Hepatocyte (in vitro differentiated cells): ENCODE results near the gene OR56B1. TPM values are rescaled to one million over a fixed set of nuclear protein-coding genes. Genes with fewer than 3 reads are reported as not detected.

Experiments
- DNase-seq: peaks from one replicate; pipeline ENCODE4 v3.0.0-alpha.2; 2016; ENCODE audit warnings: low spot score
- H2AFZ ChIP-seq: fragments of 200-600 bp; sonication (generic); 2 replicates; pipeline ENCODE4 v1.6.0; 2016; ENCODE audit warnings: antibody characterized with exemption, mild to moderate bottlenecking
- H3K27ac ChIP-seq: fragments of 200-600 bp; sonication (generic); 2 replicates; pipeline ENCODE4 v1.5.1; 2016; ENCODE audit warnings: mild to moderate bottlenecking
- H3K27me3 ChIP-seq: fragments of 200-600 bp; sonication (generic); 2 replicates; pipeline ENCODE4 v1.6.1; 2016
- H3K36me3 ChIP-seq: fragments of 200-600 bp; sonication (generic); replicated peaks from 2 replicates; pipeline ENCODE4 v1.5.1; 2016; ENCODE audit warnings: low read depth; ENCODE audit not compliant: insufficient read depth
- H3K4me1 ChIP-seq: fragments of 200-600 bp; sonication (generic); 2 replicates; pipeline ENCODE4 v1.5.1; 2016; ENCODE audit warnings: mild to moderate bottlenecking, moderate library complexity; ENCODE audit not compliant: insufficient read depth
- H3K4me2 ChIP-seq: fragments of 200-600 bp; sonication (generic); 2 replicates; pipeline ENCODE4 v1.6.0; 2016
- H3K4me3 ChIP-seq: fragments of 200-600 bp; sonication (generic); 2 replicates; pipeline ENCODE4 v1.5.1; 2016; ENCODE audit warnings: mild to moderate bottlenecking
- H3K79me2 ChIP-seq: fragments of 200-600 bp; sonication (generic); 2 replicates; pipeline ENCODE4 v1.6.0; 2017; ENCODE audit warnings: mild to moderate bottlenecking
- H3K9me2 ChIP-seq: fragments of 200-600 bp; sonication (generic); replicated peaks from 2 replicates; pipeline ENCODE4 v1.6.0; 2017; ENCODE audit warnings: mild to moderate bottlenecking; ENCODE audit not compliant: insufficient read depth
- H3K9me3 ChIP-seq: fragments of 200-600 bp; sonication (generic); 2 replicates; pipeline ENCODE4 v1.5.1; 2016; ENCODE audit warnings: low read depth, mild to moderate bottlenecking
- H4K20me1 ChIP-seq: fragments of 200-600 bp; sonication (generic); 2 replicates; pipeline ENCODE4 v1.6.0; 2016; ENCODE audit warnings: mild to moderate bottlenecking; ENCODE audit not compliant: insufficient read depth, poor library complexity, severe bottlenecking
- CTCF ChIP-seq: fragments of 200-600 bp; sonication (generic); IDR thresholded peaks from 2 replicates; pipeline ENCODE4 v1.5.1; 2016; ENCODE audit warnings: antibody characterized with exemption, mild to moderate bottlenecking; ENCODE audit not compliant: poor library complexity
- EZH2 ChIP-seq: fragments of 200-600 bp; sonication (generic); IDR thresholded peaks from 2 replicates; pipeline ENCODE4 v1.6.1; 2016; ENCODE audit warnings: antibody characterized with exemption, mild to moderate bottlenecking, borderline replicate concordance
- EZH2phosphoT487 ChIP-seq: fragments of 200-600 bp; sonication (generic); IDR thresholded peaks from one replicate; pipeline ENCODE4 v1.6.1; 2018; ENCODE audit warnings: antibody characterized with exemption, mild to moderate bottlenecking, low read depth, moderate library complexity; ENCODE audit not compliant: unreplicated experiment, severe bottlenecking
- WGBS: methylation state at CpG from one replicate; pipeline ENCODE4 v1.1.6; 2016; ENCODE audit warnings: low lambda C conversion rate; ENCODE audit errors: missing lambda C conversion rate; 5-methylcytosine and 5-hydroxymethylcytosine counted together
- polyA plus RNA-seq: library from polyadenylated mRNA; unstranded; fragments of >200 nt; fragmentation: Nextera tagmentation; extraction: Ambion mirVana; gene quantifications from 2 replicates; pipeline ENCODE4 v1.2.1, GENCODE V29; 2016
- total RNA-seq: library from RNA; depleted of rRNA; stranded (reverse); fragments of >200 nt; gene quantifications from 2 replicates; pipeline ENCODE4 v1.2.3, GENCODE V29; 2014

OR56B1 gene
- total and polyA plus RNA-seq, 2 experiments from 2014 or later: not detected

GRCh38 chr11:5694642-5695041 lies 41.6 kb upstream of the OR56B1 start:
- Histone ChIP-seq H3K79me2 (no peaks in the 10 kb centered on the region), H3K4me2 (no peak overlapping the region), H4K20me1 (no peaks in the 10 kb centered on the region), H3K27me3 (no peaks in the 10 kb centered on the region), H3K36me3 (no peaks in the 10 kb centered on the region), H2AFZ (no peak overlapping the region), H3K9me3 (no peaks in the 10 kb centered on the region), H3K4me1 (peaks cover 4% of the 10 kb centered on the region), H3K9me2 (no peaks in the 10 kb centered on the region), H3K4me3 (no peak overlapping the region), H3K27ac (no peak overlapping the region)
- WGBS: 89% methylated on average over 1 of the region's 1 CpG
- no peak for DNase-seq
- TF ChIP-seq EZH2phosphoT487 (no peak), CTCF (no peak), EZH2 (no peak)

- DNase-seq: no peak
- Histone ChIP-seq H3K4me2 (no peak overlapping the region), H4K20me1 (no peaks in the 10 kb centered on the region), H3K9me3 (no peaks in the 10 kb centered on the region), H3K4me1 (peaks cover 4% of the 10 kb centered on the region), H3K4me3 (no peak overlapping the region), H3K9me2 (no peaks in the 10 kb centered on the region), H3K79me2 (no peaks in the 10 kb centered on the region), H2AFZ (no peak overlapping the region), H3K27me3 (no peaks in the 10 kb centered on the region), H3K27ac (no peak overlapping the region), H3K36me3 (no peaks in the 10 kb centered on the region)
- WGBS: 75% methylated on average over 1 of the region's 1 CpG
- TF ChIP-seq EZH2 (no peak), EZH2phosphoT487 (no peak), CTCF (no peak)
These were observed 40.7 kb upstream of the OR56B1 start for GRCh38 chr11:5695580-5695979.

GRCh38 chr11:5696210-5696609 lies 40.0 kb upstream of the OR56B1 start:
- WGBS: 81% methylated on average over 2 of the region's 2 CpGs
- no peaks in the 10 kb centered on the region for H3K9me3 ChIP-seq
- TF ChIP-seq EZH2phosphoT487 (no peak), EZH2 (no peak), CTCF (no peak)

DNA sequence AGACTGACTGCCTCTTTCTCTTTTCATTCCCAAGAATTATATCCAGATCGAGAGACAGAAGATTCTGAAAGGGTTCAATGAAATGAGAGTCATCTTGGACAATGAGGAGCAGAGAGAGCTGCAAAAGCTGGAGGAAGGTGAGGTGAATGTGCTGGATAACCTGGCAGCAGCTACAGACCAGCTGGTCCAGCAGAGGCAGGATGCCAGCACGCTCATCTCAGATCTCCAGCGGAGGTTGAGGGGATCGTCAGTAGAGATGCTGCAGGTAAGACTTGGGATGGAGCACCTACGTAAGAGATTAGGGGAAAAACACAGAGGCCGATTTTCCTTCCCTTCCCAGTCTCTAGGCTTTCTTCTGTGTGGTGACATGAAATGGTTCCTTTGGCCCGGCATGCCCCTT lies 38.0 kb upstream of the OR56B1 start:
- H3K9me3 ChIP-seq: no peaks in the 10 kb centered on the region
- 95% methylated on average over 7 of the region's 7 CpGs for WGBS
- H3K4me1 ChIP-seq: no peaks in the 10 kb centered on the region

More at GRCh38 chr11:5696210-5696609, 40.0 kb upstream of the OR56B1 start:
- H3K4me2 ChIP-seq: no peak overlapping the region
- H2AFZ ChIP-seq: no peak overlapping the region
- no peak overlapping the region for H3K4me3 ChIP-seq
- no peak overlapping the region for H3K27ac ChIP-seq
- no peaks in the 10 kb centered on the region for H4K20me1 ChIP-seq
- H3K27me3 ChIP-seq: no peaks in the 10 kb centered on the region
- H3K79me2 ChIP-seq: no peaks in the 10 kb centered on the region
- H3K9me2 ChIP-seq: no peaks in the 10 kb centered on the region
- no peaks in the 10 kb centered on the region for H3K36me3 ChIP-seq
- no peak for DNase-seq
- no peaks in the 10 kb centered on the region for H3K4me1 ChIP-seq

More for the DNA sequence above, 38.0 kb upstream of the OR56B1 start:
- no peak for TF ChIP-seq EZH2
- Histone ChIP-seq H3K4me3 (no peak overlapping the region), H2AFZ (no peak overlapping the region), H4K20me1 (no peaks in the 10 kb centered on the region), H3K4me2 (no peak overlapping the region), H3K27me3 (no peaks in the 10 kb centered on the region), H3K9me2 (no peaks in the 10 kb centered on the region), H3K36me3 (no peaks in the 10 kb centered on the region), H3K79me2 (no peaks in the 10 kb centered on the region), H3K27ac (no peak overlapping the region)
- DNase-seq: no peak
